COR-L47 (cell line): Measurements from ENCODE around the gene INTS6.
"Not testable (repeated sequence)": the region's sequence is repeated elsewhere in the genome, so short reads cannot be mapped to it uniquely, and the experiment has no call there.

Experiments used
- DNase-seq: peaks from one replicate; lab custom pipeline; 2025; lab: John Stamatoyannopoulos, UW

The INTS6 gene

GRCh38 chr13:51453959-51454703, 1.3 kb upstream of the INTS6 start:
- no peak for DNase-seq

GRCh38 chr13:51453207-51453958, 547 bp upstream of the INTS6 start:
- peak; percentile 88 for DNase-seq

- peak; percentile 80 for DNase-seq
Observed at GRCh38 chr13:51451467-51452360, 1.1 kb downstream of the INTS6 start.

- DNase-seq: no peak
Observed at GRCh38 chr13:51451134-51451466, 1.7 kb downstream of the INTS6 start.

- DNase-seq: no peak
Observed at GRCh38 chr13:51449018-51449417, 3.8 kb downstream of the INTS6 start.

GRCh38 chr13:51444922-51445321, 7.9 kb downstream of the INTS6 start:
- DNase-seq: no peak

- DNase-seq: no peak
Observed at GRCh38 chr13:51440381-51440780, 12.5 kb downstream of the INTS6 start.

GRCh38 chr13:51437550-51438127, 15.2 kb downstream of the INTS6 start:
- no peak for DNase-seq

- DNase-seq: no peak
Observed at GRCh38 chr13:51435002-51435578, 17.7 kb downstream of the INTS6 start.

GRCh38 chr13:51432576-51432975, 20.3 kb downstream of the INTS6 start:
- no peak for DNase-seq

GRCh38 chr13:51426982-51427381, 25.9 kb downstream of the INTS6 start:
- no peak for DNase-seq

GRCh38 chr13:51425410-51426042, 27.3 kb downstream of the INTS6 start:
- no peak for DNase-seq

- no peak for DNase-seq
Observed at GRCh38 chr13:51423766-51424165, 29.1 kb downstream of the INTS6 start.

GRCh38 chr13:51422484-51422883, 30.4 kb downstream of the INTS6 start:
- DNase-seq: no peak

- no peak for DNase-seq
Observed at GRCh38 chr13:51420681-51421490, 31.9 kb downstream of the INTS6 start.

- DNase-seq: no peak
Observed at GRCh38 chr13:51419001-51419636, 33.7 kb downstream of the INTS6 start.

- no peak for DNase-seq
Observed at GRCh38 chr13:51417716-51418115, 35.1 kb downstream of the INTS6 start.

- no peak for DNase-seq
Observed at GRCh38 chr13:51416107-51416506, 36.7 kb downstream of the INTS6 start.

GRCh38 chr13:51415339-51415738, 37.5 kb downstream of the INTS6 start:
- DNase-seq: not testable (repeated sequence)

GRCh38 chr13:51412431-51412830, 40.4 kb downstream of the INTS6 start:
- DNase-seq: no peak
